GM23338 (cell line): ENCODE results near the gene FTO. TPM values are rescaled to one million over a fixed set of nuclear protein-coding genes. Genes with fewer than 3 reads are reported as not detected.

Source experiments
- ATAC-seq: fragments of 200-7000 bp; cut with Tn5 transposase; 3 replicates; pipeline ENCODE4 v1.9.1; 2020
- DNase-seq: peaks from one replicate; pipeline ENCODE4 v3.0.0-alpha.2; 2015; ENCODE audit warnings: low spot score
- H2AFZ ChIP-seq: fragments of 200-600 bp; sonication (generic); 2 replicates; pipeline ENCODE4 v1.8.0; 2016; ENCODE audit warnings: antibody characterized with exemption, mild to moderate bottlenecking, moderate library complexity
- H3F3A ChIP-seq: fragments of 200-600 bp; sonication (generic); replicated peaks from 2 replicates; pipeline ENCODE4 v1.8.0; 2017; ENCODE audit warnings: antibody characterized with exemption, mixed run types, low read depth
- H3K27ac ChIP-seq: fragments of 200-600 bp; sonication (generic); 2 replicates; pipeline ENCODE4 v1.6.1; 2016; ENCODE audit warnings: low read depth
- H3K27me3 ChIP-seq: fragments of 200-600 bp; sonication (generic); 2 replicates; pipeline ENCODE4 v1.8.0; 2016; ENCODE audit warnings: mild to moderate bottlenecking, mixed run types, moderate library complexity; ENCODE audit not compliant: insufficient read depth
- H3K36me3 ChIP-seq: fragments of 200-600 bp; sonication (generic); 2 replicates; pipeline ENCODE4 v1.8.0; 2016; ENCODE audit warnings: mild to moderate bottlenecking; ENCODE audit not compliant: insufficient read depth
- H3K4me1 ChIP-seq: fragments of 200-600 bp; sonication (generic); 2 replicates; pipeline ENCODE4 v1.8.0; 2016; ENCODE audit warnings: mild to moderate bottlenecking, moderate library complexity; ENCODE audit not compliant: insufficient read depth
- H3K4me2 ChIP-seq: fragments of 200-600 bp; sonication (generic); 2 replicates; pipeline ENCODE4 v1.7.1; 2017; ENCODE audit warnings: mixed run types
- H3K4me3 ChIP-seq: fragments of 200-600 bp; sonication (generic); 2 replicates; pipeline ENCODE4 v1.6.1; 2016; ENCODE audit warnings: mixed run types
- H3K79me2 ChIP-seq: fragments of 200-600 bp; sonication (generic); replicated peaks from 2 replicates; pipeline ENCODE4 v1.8.0; 2017; ENCODE audit warnings: mild to moderate bottlenecking; ENCODE audit not compliant: insufficient read depth
- H3K9me2 ChIP-seq: fragments of 200-600 bp; sonication (generic); 2 replicates; pipeline ENCODE4 v1.8.0; 2017; ENCODE audit not compliant: insufficient read depth
- H4K20me1 ChIP-seq: fragments of 200-600 bp; sonication (generic); replicated peaks from 2 replicates; pipeline ENCODE4 v1.8.0; 2017; ENCODE audit warnings: mild to moderate bottlenecking; ENCODE audit not compliant: insufficient read depth
- H3K27ac Mint-ChIP-seq: 2 replicates; pipeline ENCODE4 v1.8.0; 2020; ENCODE audit warnings: inconsistent platforms, mild to moderate bottlenecking, moderate library complexity, mixed read lengths
- H3K27me3 Mint-ChIP-seq: 3 replicates; pipeline ENCODE4 v1.8.0; 2022; ENCODE audit warnings: low read depth, mild to moderate bottlenecking, moderate library complexity, mixed read lengths, inconsistent platforms; ENCODE audit not compliant: insufficient read depth, poor library complexity
- H3K36me3 Mint-ChIP-seq: 3 replicates; pipeline ENCODE4 v1.8.0; 2021; ENCODE audit warnings: low read depth, mild to moderate bottlenecking, inconsistent platforms, moderate library complexity, mixed read lengths
- H3K4me1 Mint-ChIP-seq: 3 replicates; pipeline ENCODE4 v1.8.0; 2020; ENCODE audit warnings: mild to moderate bottlenecking, inconsistent platforms, mixed read lengths
- H3K4me3 Mint-ChIP-seq: 3 replicates; pipeline ENCODE4 v1.8.0; 2021; ENCODE audit warnings: moderate library complexity, mild to moderate bottlenecking, inconsistent platforms, mixed read lengths
- H3K9me3 Mint-ChIP-seq: 3 replicates; pipeline ENCODE4 v1.8.0; 2020; ENCODE audit warnings: moderate library complexity, mild to moderate bottlenecking, inconsistent platforms, mixed read lengths
- CREB1 ChIP-seq: fragments of 250-450 bp; sonication (Bioruptor Pico); IDR thresholded peaks from 2 replicates; pipeline ENCODE4 v1.5.0; 2020; ENCODE audit warnings: low read depth, mild to moderate bottlenecking, moderate library complexity
- EZH2 ChIP-seq: fragments of 200-600 bp; sonication (generic); IDR thresholded peaks from one replicate; pipeline ENCODE4 v1.8.0; 2017; ENCODE audit warnings: antibody characterized with exemption, mild to moderate bottlenecking, low read depth; ENCODE audit not compliant: unreplicated experiment
- EZH2phosphoT487 ChIP-seq: fragments of 200-600 bp; sonication (generic); IDR thresholded peaks from one replicate; pipeline ENCODE4 v1.8.1; 2018; ENCODE audit warnings: antibody characterized with exemption; ENCODE audit not compliant: unreplicated experiment
- JUNB ChIP-seq: IDR thresholded peaks from one replicate; pipeline ENCODE4 v1.6.1; 2016; ENCODE audit warnings: antibody characterized with exemption; ENCODE audit not compliant: unreplicated experiment
- NANOG ChIP-seq: IDR thresholded peaks from 2 replicates; pipeline ENCODE4 v1.6.1; 2016; ENCODE audit warnings: antibody characterized with exemption, borderline replicate concordance
- POLR2AphosphoS5 ChIP-seq: IDR thresholded peaks from 2 replicates; pipeline ENCODE4 v1.6.1; 2016; ENCODE audit warnings: antibody characterized with exemption, low read depth
- REST ChIP-seq: IDR thresholded peaks from one replicate; pipeline ENCODE4 v1.6.1; 2018; ENCODE audit warnings: antibody characterized with exemption; ENCODE audit not compliant: unreplicated experiment
- STAT1 ChIP-seq: IDR thresholded peaks from one replicate; pipeline ENCODE4 v1.6.1; 2016; ENCODE audit warnings: antibody characterized with exemption; ENCODE audit not compliant: unreplicated experiment
- ZNF114 ChIP-seq: fragments of 250-450 bp; sonication (Bioruptor Pico); IDR thresholded peaks from 2 replicates; pipeline ENCODE4 v1.5.0; 2020; ENCODE audit warnings: mild to moderate bottlenecking, moderate library complexity
- ZNF331 ChIP-seq: fragments of 250-450 bp; sonication (Bioruptor Pico); IDR thresholded peaks from 2 replicates; pipeline ENCODE4 v1.5.0; 2020; ENCODE audit warnings: low read depth, mild to moderate bottlenecking, moderate library complexity
- ZNF462 ChIP-seq: fragments of 250-450 bp; sonication (Bioruptor Pico); IDR thresholded peaks from 2 replicates; pipeline ENCODE4 v1.5.0; 2020; ENCODE audit warnings: mild to moderate bottlenecking, moderate library complexity
- polyA plus RNA-seq: library from polyadenylated mRNA; unstranded; fragments of >200 nt; fragmentation: Nextera tagmentation; extraction: Ambion mirVana; gene quantifications from 2 replicates; pipeline ENCODE4 v1.2.1, GENCODE V29; 2016
- total RNA-seq: library from RNA; depleted of rRNA; stranded (reverse); fragments of >200 nt; shearing (Covaris generic); gene quantifications from 2 replicates; pipeline ENCODE4 v1.2.3, GENCODE V29; 2014
- TF ChIP-seq, protein P1 (sequence below): IDR thresholded peaks from 2 replicates; pipeline ENCODE4 v1.6.1; 2016; ENCODE audit warnings: antibody characterized with exemption
- TF ChIP-seq, protein P2 (sequence below), 2 experiments: fragments of 200-600 bp in 1 of 2; sonication (generic) in 1 of 2; conservative IDR thresholded peaks; 2 replicates each; pipeline versions ENCODE4 v1.5.1 to v1.6.1; 2016 to 2017; ENCODE audit warnings: antibody characterized with exemption in 2 of 2, low read depth in 2 of 2, mild to moderate bottlenecking in 2 of 2, moderate library complexity in 1 of 2

The FTO gene
- total and polyA plus RNA-seq, 2 experiments from 2014 or later: 17.7 to 69.6 TPM

- H3K4me2 ChIP-seq: no peak overlapping the region
- H3K27me3 ChIP-seq: no peaks in the 10 kb centered on the region
- no peak for DNase-seq
- H3K4me1 Mint-ChIP-seq: peaks cover 15% of the 10 kb centered on the region
- H3K36me3 ChIP-seq: no peaks in the 10 kb centered on the region
- H3K27ac Mint-ChIP-seq: no peak overlapping the region
- H3K4me3 Mint-ChIP-seq: no peak overlapping the region
- H3K79me2 ChIP-seq: no peaks in the 10 kb centered on the region
- no peaks in the 10 kb centered on the region for H3K9me2 ChIP-seq
- H2AFZ ChIP-seq: no peak overlapping the region
- TF ChIP-seq EZH2 (no peak), CREB1 (no peak), NANOG (no peak), EZH2phosphoT487 (no peak), REST (no peak), STAT1 (no peak), JUNB (no peak), POLR2AphosphoS5 (no peak), ZNF331 (CRISPR knock-in tag) (no peak), ZNF114 (no peak), ZNF462 (CRISPR knock-in tag) (no peak)
- TF ChIP-seq, protein P1, sequence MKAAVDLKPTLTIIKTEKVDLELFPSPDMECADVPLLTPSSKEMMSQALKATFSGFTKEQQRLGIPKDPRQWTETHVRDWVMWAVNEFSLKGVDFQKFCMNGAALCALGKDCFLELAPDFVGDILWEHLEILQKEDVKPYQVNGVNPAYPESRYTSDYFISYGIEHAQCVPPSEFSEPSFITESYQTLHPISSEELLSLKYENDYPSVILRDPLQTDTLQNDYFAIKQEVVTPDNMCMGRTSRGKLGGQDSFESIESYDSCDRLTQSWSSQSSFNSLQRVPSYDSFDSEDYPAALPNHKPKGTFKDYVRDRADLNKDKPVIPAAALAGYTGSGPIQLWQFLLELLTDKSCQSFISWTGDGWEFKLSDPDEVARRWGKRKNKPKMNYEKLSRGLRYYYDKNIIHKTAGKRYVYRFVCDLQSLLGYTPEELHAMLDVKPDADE: no peak
- TF ChIP-seq, protein P2, sequence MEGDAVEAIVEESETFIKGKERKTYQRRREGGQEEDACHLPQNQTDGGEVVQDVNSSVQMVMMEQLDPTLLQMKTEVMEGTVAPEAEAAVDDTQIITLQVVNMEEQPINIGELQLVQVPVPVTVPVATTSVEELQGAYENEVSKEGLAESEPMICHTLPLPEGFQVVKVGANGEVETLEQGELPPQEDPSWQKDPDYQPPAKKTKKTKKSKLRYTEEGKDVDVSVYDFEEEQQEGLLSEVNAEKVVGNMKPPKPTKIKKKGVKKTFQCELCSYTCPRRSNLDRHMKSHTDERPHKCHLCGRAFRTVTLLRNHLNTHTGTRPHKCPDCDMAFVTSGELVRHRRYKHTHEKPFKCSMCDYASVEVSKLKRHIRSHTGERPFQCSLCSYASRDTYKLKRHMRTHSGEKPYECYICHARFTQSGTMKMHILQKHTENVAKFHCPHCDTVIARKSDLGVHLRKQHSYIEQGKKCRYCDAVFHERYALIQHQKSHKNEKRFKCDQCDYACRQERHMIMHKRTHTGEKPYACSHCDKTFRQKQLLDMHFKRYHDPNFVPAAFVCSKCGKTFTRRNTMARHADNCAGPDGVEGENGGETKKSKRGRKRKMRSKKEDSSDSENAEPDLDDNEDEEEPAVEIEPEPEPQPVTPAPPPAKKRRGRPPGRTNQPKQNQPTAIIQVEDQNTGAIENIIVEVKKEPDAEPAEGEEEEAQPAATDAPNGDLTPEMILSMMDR (conservative IDR thresholded peaks at IDR 0.05; ENCODE audit: low read depth in 2 of 2): no peak
- H3K4me3 ChIP-seq: no peak overlapping the region
- no peaks in the 10 kb centered on the region; the same call in 2 of the 3 replicates for H3K9me3 Mint-ChIP-seq
- peaks cover 9% of the 10 kb centered on the region for H3K4me1 ChIP-seq
- H3K27me3 Mint-ChIP-seq: peaks cover 2% of the 10 kb centered on the region
- no peaks in the 10 kb centered on the region for H3F3A ChIP-seq
- H4K20me1 ChIP-seq: no peaks in the 10 kb centered on the region
- H3K27ac ChIP-seq: no peak overlapping the region
- no peak for ATAC-seq
- no peaks in the 10 kb centered on the region for H3K36me3 Mint-ChIP-seq
These were observed 357.5 kb downstream of the FTO start for GRCh38 chr16:54061454-54061853.
